GM19467 (cell line): ENCODE measurements around the gene SLC39A11.
A peak's percentile ranks its signal among the peaks of the same experiment; 100 is the strongest.
"Not testable (repeated sequence)": the region's sequence is repeated elsewhere in the genome, so short reads cannot be mapped to it uniquely, and the experiment has no call there.

Experiments used
- ATAC-seq: cut with Tn5 transposase; IDR thresholded peaks from one replicate; pipeline ENCODE4 v1.9.1; 2021; ENCODE audit warnings: mild to moderate bottlenecking, moderate library complexity; ENCODE audit not compliant: unreplicated experiment

Gene SLC39A11, protein sequence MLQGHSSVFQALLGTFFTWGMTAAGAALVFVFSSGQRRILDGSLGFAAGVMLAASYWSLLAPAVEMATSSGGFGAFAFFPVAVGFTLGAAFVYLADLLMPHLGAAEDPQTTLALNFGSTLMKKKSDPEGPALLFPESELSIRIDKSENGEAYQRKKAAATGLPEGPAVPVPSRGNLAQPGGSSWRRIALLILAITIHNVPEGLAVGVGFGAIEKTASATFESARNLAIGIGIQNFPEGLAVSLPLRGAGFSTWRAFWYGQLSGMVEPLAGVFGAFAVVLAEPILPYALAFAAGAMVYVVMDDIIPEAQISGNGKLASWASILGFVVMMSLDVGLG

GRCh38 chr17:73092523-73093135, at the start of gene SLC39A11:
Gene SLC39A11 (minus strand): TSS chr17:73092688. CDS start chr17:73088764, 3,924 bp downstream.
- ATAC-seq, result peak; percentile 99

DNA sequence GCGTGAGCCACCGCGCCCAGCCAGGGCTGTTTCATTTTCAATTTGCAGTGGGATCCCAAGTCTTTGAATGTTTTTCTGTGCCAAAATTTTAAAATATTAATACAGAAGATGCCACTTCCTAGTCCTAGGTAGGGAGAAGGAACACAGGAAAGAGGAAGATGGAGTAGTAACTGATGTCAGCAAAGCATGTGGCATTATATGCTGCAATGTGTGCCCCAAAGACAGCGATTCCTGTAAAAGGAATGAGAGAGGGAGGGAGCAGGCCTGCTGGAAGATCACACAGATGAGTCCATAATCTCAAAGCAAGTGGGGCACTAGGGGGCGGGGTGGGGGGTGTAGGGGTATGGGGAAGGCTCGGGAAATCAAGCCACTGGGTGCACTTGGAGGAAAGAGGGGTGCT, 48.9 kb upstream of the SLC39A11 start:
- no peak for ATAC-seq

GRCh38 chr17:73140566-73140965, 48.1 kb upstream of the SLC39A11 start:
- ATAC-seq, result no peak

DNA sequence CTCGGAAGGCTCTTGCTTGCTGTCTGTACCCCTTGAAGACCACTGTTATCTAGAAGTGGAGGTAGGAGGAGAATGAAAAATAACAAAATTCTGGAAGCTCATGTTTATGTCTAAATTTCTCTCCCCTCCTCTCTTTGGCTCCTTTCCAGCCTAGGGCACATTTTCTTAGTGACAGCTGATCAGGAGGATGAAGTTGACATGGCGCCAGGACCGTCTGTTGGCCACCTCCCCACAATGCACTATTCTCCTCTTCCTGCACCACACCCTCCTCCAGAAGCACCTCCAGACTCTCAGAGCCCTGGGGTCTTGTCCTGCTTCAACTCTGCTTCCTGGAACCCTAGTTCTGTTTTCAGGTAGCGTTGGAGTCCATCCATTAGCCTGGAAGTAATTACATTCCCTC, 46.8 kb upstream of the SLC39A11 start:
- ATAC-seq, result no peak

DNA sequence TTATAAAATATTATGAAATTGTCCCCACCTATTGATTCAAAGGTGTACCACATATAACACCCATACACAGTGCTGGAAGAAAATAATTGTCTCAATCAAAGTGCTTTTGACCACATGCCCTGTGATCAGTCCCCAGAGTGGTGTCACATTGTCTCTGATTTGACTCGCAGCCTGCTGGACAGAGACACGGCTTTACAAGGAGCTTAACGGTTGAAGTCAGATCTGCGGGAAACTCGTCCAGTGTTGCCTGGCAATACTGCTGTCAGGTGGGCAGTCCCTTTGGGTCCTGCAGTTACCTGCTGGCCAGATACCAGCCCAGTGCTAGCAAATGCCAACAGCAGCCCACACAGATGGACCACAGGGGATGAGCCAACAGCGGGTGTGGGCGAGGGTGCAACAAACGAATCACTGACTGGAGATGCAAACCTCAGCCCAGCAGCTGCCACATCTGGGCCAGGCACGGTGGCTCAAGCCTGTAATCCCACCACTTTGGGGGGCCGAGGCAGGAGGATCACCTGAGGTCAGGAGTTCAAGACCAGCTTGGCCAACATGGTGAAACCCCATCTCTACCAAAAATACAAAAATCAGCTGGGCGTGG, 46.2 kb upstream of the SLC39A11 start:
- ATAC-seq, result no peak

- ATAC-seq, result no peak
Observed at GRCh38 chr17:73137376-73137775, 44.9 kb upstream of the SLC39A11 start.

DNA sequence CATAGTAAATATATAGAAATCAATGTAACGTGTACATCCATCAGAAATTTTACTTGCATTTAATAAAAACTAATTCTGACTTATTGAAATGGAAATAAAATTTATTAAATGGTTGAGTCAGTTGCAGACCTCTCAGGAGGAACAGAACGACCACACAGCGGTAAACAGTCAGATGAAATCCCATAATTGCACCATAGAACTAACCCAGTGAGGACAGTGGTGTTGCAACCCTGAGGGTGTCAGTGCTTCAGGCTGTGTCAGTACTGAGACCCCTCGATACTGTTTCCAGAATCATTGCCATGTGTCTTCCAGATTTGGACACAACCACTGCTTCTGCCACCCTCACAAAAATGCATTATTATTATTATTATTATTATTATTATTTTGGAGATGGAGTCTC, 43.3 kb upstream of the SLC39A11 start:
- no peak for ATAC-seq

DNA sequence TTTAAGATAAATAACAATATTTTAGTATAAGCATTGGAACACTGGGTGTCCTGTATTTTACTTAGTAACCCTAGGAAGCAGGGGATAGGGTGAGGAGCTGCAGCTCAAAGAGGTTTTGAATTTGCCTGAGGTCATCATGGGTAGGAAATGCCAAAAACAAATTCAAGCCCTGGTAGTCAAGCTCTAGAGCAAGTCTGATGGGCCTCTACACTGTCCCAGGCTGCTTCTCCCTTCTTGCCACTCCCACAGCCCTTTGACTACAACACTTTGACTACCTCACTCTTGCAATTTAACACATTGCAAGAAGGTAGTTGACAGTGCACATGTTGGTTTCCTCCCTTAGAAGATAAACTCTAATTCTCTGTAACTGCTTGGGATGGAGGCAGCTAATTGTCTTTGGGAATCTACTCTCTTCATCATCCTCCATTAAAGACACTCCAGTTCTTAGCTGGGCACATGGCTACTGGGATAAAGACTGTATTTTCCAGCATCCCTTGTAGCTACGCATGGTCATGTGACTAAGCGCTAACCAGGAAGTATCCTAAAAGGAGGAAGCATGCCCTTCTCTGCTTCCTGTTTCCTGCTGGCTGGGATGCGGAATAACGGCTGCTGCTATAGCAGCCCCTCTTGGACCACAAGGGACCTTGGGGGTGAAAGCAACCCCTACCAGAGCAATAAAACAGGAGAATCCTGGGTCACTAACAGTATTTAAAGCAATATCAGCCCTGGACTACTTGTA, 41.6 kb upstream of the SLC39A11 start:
- ATAC-seq, result no peak

GRCh38 chr17:73132085-73132492, 39.6 kb upstream of the SLC39A11 start:
- no peak for ATAC-seq

DNA sequence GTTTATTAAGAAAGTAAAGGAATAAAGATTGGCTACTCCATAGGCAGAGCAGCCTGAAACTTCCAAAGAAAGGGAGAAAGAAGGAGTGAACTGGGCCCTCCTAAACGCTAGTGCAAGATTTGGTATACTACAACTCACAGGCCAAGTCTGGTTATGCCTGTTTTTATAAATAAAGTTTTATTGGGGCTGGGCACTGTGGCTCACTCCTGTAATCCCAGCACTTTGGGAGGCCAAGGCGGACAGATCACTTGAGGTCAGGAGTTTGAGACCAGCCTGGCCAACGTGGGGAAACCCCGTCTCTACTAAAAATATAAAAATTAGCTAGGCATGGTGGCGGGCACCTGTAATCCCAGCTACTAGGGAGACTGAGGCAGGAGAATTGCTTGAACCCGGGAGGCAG, 39.0 kb upstream of the SLC39A11 start:
- ATAC-seq, result not testable (repeated sequence)

- no peak for ATAC-seq
Observed at GRCh38 chr17:73130977-73131376, 38.5 kb upstream of the SLC39A11 start.

GRCh38 chr17:73128496-73128895, 36.0 kb upstream of the SLC39A11 start:
- ATAC-seq, result no peak

GRCh38 chr17:73126716-73127473, 34.4 kb upstream of the SLC39A11 start:
- no peak for ATAC-seq

DNA sequence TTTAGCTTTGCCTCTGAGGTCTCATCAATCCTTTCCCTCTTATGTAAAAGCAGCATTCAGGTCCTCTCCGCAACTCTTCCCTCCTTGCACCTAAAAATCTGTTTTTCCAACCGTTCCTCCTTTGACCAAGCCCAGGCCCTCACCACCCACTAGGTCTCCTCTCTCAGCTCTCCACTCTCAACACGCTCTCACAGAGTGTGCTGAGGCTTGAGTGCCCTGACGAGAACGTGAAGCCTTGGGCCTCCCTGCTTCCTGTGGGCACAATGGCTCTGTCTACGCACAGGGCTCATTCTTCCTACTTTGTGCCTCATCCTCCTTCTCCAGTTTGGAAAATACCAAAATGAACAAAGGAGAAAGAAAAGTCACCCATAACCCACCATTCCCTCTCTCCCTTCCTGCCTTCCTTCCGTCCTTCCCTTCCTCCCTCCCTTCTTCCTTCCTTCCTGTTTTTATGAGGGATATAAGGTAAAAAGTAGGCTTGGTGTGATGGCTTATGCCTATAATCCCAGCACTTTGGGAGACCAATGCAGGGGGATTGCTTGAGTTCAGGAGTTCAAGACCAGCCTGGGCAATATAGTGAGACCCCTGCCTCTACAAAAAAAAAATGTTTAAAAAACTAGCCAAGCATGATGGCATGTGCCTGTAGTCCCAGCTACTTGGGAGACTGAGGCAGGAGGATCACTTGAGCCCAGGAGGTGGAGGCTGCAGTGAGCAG, 31.3 kb upstream of the SLC39A11 start:
- ATAC-seq, result no peak

GRCh38 chr17:73122953-73123605, 30.6 kb upstream of the SLC39A11 start:
- ATAC-seq, result no peak

- ATAC-seq, result no peak
Observed at GRCh38 chr17:73121506-73121905, 29.0 kb upstream of the SLC39A11 start.

- ATAC-seq, result no peak
Observed at GRCh38 chr17:73119631-73120030, 27.1 kb upstream of the SLC39A11 start.

DNA sequence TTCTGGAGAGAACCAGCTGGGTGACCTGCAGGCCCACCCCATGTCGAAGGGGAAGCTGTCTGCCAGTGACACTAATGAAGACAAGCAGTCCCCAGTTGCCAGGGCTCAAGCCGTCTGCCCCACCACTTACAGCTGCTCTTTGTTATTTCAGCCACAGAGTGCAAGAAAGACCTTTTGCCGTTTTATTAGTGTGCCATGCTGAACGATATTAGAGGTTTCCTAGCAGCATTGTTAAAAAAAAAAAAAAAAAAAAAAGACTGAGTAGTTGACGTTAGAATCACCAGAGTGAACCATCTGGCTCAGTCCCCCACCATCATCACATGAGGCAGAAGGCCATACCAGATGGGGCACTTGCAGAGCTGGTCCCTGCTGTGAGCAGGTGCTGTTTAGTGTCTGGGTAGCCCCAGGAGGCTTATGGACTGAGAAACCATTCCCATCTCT, 26.5 kb upstream of the SLC39A11 start:
- no peak for ATAC-seq

DNA sequence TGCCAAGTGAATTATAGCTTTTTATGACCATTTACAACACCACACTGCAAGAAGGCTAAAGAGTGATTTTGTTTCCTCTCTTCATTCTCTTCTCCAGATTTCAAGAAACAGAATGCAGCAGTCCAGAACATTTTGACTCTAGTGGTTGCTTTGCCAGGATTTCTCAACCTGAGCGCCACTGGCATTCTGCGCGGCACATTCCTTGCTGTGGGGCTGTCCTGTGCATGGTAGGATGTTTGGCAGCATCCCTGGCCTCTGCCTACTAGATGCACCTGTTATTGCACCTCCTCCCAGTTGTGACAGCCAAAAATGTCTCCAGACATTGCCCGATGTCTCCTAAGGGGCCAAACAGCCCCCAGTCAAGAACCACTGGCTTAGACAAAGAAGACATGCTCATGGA, 25.7 kb upstream of the SLC39A11 start:
- ATAC-seq, result no peak

DNA sequence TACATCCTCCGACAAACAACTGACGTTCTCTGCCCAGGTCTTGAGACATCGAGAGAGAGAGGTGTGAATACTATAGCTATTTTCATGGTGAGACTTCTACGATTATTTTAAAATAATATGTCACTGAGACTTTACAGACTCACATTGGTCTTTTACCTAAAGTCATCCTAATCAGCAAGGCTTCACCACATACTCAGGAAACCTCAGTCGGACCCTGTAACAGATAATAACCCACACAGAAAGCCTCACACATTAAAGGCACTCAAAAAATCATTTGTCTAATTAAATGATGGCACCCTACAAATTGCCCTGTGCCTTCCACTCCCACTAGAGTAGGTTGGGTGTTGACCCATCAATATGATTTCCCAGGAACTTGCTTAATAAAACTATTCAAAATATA, 19.8 kb upstream of the SLC39A11 start:
- no peak for ATAC-seq
